SK-MEL-5 (cell line): Measurements from ENCODE around the gene MRGPRX2. TPM values are rescaled to one million over a fixed set of nuclear protein-coding genes. Genes with fewer than 3 reads are reported as not detected.

Experiments
- DNase-seq: peaks from one replicate; pipeline ENCODE4 v3.0.0-alpha.2; 2016; ENCODE audit warnings: low read depth, low spot score
- in situ Hi-C: cut with HindIII; loops from 2 replicates; pipeline ENCODE4 v1.10.0; 2016; ENCODE audit warnings: low sequenced_read_pairs, high pct_unique_total_duplicates, low pct_unique_long_range_greater_than_20kb
- total RNA-seq: library from RNA; depleted of rRNA; stranded (reverse); fragments of >200 nt; shearing (Covaris generic); gene quantifications from 2 replicates; pipeline ENCODE4 v1.2.3, GENCODE V29; 2014

MRGPRX2 gene
- total RNA-seq, 1 experiment from 2014 or later = not detected

DNA sequence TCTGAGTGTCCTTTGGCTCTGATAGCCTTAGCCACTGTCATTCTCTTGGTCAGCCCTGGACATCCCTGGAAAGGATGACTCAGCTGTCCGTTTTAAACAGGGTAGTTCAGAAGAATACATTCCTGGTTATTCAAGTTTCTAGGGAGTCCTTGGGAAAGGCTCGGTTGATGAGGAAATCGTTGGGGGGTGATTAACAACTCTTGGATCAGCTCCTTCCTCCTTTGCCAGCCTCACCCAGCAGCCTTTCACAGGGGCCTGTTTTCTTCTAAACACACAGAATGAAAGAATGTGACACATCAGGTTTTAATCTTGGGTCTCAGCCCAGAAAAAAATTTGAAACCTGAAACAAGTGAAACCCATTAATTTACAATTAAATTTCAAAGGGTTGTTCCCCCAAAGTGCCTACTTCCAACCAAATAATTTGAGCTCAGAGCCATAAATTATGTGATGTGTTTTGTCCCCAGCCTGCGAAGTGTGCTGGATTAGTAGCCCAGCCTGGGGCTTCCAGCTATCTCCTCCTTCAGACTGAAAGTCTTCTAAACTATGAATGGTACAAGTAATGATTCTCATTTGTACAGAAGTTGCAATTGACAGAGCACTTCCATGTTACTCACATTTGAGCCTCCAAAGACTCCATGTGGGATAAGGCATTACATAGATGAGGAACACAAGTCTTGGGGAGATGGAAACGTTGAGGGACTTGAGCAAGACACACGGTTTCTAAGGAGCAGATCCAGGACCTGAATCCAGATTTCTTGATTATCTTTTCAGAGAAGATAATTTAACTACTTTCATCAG is 19.3 kb upstream of the MRGPRX2 start:
- in situ Hi-C loops = no loop called here
- DNase-seq = no peak

DNA sequence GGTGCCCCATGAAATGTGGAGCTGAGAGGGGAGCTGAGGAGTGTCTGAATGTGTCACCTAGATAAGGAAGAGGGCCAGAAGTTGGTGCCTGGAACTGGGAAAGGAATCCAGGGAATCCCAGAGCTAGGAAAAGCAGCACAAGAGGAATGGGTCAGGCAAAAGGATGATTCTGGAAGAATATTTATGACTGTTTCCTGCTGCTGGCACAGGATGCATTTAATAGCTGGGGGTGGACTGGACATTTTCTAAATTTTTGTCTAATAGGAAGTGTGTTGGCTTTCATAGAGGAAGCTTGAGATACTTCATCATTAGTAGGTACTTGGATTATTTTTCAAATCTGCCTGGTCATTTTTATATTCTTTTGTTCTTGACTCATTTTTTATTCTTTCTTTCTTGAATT is 17.4 kb upstream of the MRGPRX2 start:
- in situ Hi-C loops = no loop called here
- no peak for DNase-seq

DNA sequence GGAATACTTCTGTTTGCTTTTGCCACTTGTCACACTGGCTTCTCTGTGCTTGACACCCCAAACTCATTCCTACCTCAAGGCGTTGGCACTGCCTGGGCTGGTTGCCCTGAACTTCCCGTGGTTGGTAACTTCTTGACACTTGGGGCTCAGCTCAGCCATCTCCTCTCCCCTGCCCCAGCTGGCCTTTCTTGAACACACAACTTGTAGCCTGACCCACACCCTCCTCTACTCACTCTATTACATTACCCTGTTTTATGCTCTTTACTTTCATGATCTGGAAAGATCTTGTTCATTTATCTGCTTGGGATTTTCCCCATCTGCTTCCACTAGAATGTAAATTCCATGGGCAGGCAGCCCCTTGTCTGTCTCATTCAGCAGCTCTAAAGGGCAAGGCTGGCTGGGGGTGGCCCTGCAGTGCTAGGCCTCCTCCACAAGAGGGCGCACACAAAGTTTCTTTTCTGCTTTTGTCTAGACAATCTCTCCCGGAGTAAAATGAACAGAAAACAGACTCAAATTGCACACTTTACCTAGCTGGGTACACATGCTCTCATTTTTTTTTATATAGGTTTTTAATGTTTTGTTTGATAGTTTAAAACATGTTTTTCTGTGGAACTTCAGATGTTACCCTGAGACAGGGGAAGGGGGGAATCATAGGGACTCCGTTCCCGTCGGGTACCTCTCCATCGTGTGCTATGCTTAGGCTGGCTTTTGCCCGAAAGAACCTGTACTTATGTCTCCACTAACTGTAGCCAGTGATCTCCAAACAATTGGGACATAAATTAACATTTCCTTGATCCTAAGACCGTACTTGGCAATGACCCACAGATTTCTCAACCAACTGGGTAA is 16.4 kb upstream of the MRGPRX2 start:
- peak; percentile 59 for DNase-seq
- in situ Hi-C loops = no loop called here

DNA sequence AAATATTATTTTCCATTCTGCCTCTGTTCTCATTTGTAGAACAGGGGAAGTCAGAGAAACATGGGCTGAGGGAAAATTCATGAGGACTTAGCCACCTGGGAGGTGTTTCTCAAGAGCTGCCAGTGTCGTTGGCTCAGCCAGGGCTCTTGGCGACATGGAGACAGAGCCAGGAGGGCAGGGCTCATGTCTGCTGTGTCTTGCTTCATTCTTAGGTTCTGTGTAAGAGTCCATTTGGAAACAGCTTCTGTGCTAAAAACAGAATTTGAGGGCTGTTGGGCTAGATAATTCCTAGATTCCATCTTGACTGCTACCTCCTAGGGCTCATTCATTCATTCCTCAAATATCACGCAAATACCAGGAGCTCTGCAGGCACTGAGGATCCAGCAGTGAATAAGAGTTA is 15.1 kb upstream of the MRGPRX2 start:
- in situ Hi-C loops = no loop called here
- DNase-seq = no peak

DNA sequence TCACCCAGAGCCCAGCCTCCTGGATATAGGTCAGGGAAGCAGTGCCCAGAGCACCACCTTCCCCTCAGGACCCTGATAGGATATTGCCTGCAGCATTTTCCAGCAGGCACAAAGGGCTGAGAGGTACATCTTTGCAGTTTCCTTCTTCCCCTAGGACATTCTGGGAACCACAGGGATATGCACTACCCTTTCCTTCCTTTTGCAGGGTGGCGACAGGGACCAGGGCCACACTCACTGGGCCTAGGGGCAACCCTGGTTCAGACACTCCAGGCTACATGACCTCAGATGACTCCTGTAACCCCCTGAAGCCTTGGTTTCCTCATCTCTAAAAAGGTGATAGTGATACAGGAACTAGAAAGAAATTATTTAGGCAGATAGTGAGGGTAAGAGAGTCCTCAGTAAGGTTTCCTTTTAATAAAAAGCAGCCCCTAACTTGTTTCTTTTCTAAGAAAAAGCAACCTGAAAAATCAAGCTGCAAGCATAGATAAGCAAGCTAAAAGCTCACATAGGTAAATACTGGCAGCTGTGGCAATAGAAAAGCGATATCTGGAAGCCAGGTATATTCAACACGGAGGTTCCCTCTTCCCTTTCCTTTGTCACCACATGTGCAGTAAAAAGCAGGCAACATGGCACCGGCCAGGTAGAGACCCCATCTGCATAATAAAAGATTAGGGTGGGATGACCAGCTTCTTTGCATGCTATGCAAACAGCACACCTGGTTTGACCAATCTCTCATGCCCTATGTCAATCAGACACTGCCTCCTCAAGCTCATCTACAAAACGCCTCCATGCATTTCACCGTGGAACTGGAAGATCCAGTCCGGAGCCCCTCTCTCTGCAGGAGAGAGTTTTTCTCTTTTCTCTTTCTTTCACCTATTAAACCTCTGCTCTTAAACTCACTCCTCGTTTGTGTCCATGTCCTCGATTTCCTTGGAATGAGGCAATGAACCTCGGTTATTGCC is 13.2 kb upstream of the MRGPRX2 start:
- in situ Hi-C loops = no loop called here
- DNase-seq = no peak

DNA sequence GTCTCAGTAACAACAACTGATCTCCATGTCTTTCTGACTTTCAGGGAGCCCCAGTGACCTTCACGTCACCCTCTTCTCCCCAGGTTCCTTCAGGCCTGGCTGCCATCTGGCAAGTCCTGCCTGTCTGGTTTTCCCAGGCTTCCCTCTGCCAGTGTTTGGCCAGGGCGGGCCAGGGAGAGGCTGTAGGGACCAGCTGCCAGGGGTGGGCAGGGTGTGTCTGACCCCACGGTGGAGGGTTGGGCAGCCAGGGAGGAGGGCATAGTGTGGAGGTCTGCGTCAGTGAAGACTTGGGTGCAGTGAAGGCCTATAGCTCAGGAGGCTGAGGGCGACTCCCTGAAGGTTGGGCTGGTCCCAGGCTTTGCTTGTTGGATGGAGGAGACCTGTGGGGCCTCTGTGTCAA is 11.9 kb upstream of the MRGPRX2 start:
- in situ Hi-C loops = no loop called here
- DNase-seq = no peak

DNA sequence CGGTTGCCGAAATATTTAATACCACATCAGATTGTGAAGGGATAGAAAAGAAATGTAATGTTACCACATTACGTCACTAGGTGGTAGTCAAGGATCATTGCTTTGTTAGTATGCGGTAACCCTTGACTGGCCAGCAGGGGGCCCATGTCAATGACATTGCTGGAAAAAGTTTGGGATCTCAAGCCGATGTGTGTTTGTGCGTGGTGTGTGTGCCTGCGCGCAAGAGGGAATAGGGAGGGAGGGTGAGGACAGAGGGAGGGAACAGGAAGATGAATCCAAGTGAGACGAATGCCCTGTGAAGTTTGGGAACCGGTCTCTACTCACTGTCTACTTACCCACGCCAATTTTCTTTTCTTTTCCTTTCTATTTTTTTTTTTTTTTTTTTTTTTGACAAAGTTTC is 10.7 kb upstream of the MRGPRX2 start:
- in situ Hi-C loops = no loop called here
- peak; percentile 93 for DNase-seq

DNA sequence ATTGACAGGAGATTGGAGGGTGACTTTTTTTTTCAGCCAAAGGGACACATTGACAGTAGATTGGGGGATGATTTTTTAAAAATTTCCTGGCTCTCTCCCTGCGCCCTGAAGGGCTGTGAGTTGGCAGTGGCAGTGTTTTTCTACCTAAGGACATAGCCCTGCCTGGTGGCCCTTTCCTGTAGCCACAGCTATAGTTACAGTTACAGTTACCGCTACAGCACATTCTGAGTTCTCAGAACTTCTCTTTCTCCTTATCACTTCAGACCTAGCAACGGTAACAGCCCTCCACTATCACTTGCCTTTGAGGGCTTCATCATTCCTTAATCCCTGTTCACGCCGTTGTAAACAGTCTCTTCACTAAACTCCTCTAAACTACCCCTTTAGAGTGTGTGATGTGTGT is 684 bp downstream of the MRGPRX2 start:
- DNase-seq = no peak
- in situ Hi-C loops = no loop called here

DNA sequence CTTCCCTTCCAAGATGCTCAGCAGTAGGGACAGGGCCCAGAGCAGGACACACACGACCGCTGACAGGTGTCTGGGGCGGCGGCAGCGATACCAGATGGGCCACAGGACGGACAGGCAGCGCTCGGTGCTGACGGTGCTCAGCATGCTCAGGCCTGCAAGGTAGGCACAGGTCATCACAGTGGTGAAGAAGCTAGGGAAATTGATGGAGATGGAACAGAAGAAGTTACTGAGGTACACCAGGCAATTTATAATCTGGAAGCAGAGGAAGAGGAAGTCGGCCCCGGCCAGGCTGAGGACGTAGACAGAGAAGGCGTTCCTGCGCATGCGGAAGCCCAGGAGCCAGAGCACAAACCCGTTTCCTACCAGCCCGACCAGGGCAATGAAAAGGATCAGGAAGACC is 4.6 kb downstream of the MRGPRX2 start:
- in situ Hi-C loops = no loop called here

DNA sequence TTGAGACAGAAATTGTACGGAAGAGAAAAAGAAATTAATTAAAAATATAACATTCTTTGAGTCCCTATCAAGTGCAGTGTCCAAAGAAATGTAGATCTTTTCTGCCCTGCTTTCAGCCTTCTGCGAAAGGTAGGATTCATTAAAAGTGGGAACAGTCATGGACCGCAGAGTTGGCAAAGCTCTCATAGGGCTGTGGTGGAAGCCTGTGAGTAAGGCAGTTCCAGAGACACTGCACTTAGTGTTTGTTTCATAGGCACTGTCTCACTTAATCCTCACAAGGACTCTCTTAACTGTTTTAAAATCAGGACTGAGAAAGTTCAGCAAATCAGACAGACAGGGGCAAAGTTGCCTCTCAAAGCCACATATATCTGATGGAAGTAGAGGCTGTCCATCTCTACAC is 5.5 kb downstream of the MRGPRX2 start:
- DNase-seq = no peak
- in situ Hi-C loops = no loop called here

More for the DNA sequence above, 4.6 kb downstream of the MRGPRX2 start:
- DNase-seq = no peak

DNA sequence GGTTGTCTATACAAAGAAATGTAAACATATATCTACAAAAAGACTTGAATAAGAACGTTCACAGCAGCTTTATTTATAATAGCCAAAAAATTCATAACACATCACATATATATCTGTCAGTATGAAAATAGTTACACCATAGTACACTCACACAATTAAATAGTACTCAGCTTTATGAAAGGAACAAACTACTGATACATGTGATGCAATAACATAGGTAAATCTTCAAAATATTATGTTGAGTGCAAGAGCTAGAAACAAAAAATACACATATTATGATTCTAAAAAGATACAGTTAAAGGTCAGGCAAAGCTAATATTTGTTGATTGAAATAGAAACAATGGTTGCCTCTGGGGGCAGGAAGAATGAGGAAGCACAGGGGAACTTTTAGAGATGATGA is 6.6 kb downstream of the MRGPRX2 start:
- DNase-seq = no peak
- in situ Hi-C loops = no loop called here

DNA sequence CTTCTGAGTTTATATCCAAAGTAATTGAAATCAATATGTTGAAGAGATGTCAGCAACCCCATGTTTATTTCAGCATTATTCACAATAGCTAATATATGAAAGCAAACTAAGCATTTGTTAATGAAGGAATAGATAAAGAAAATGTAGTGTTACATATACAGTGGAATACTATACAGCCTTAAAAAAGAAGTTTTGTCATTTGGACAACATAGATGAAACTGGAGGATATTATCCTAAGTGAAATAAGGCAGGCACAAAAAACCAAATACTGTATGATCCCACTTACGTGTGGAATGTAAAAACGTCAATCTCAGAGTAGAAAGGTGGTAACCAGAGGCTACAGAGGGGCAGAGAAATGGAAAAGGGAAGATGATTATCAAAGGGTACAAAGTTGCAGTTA is 10.2 kb downstream of the MRGPRX2 start:
- no peak for DNase-seq
- in situ Hi-C loops = no loop called here

DNA sequence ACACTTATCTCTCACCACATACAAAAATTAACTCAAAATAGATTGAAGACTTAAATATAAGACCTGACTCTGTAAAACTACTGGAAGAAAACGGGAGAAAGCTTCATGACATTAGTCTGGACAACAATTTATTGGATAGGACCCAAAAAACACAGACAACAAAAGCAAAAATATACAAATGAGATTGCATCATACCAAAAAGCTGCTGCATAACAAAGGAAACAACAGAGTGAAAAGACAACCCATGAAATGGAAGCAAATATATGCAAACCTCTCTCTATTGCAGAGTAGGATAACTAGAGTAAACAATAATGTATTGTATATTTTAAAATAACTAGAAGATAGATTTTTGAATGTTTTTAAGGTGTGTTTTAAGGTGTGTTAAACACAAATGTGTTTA is 11.2 kb downstream of the MRGPRX2 start:
- in situ Hi-C loops = no loop called here
- no peak for DNase-seq

DNA sequence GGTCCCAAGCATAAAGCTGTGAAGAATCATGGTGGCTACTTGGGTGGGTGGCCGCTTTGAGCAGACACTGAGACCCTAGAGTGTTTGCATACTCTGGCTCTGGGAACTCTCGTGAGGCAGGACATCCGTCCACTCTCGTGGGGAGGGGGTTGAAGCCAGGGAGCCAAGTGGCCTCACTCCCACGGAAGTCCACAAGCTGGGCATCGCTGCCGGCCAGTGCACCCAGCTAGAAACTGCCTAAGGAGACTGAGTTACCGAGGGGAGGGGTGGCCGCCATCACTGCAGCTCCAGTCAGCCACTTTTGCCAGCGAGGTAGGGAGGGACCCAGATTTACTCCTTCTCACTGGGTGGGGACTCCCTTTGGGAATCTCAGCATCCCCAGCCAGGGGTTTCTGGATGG is 20.5 kb downstream of the MRGPRX2 start:
- in situ Hi-C loops = no loop called here
- no peak for DNase-seq

DNA sequence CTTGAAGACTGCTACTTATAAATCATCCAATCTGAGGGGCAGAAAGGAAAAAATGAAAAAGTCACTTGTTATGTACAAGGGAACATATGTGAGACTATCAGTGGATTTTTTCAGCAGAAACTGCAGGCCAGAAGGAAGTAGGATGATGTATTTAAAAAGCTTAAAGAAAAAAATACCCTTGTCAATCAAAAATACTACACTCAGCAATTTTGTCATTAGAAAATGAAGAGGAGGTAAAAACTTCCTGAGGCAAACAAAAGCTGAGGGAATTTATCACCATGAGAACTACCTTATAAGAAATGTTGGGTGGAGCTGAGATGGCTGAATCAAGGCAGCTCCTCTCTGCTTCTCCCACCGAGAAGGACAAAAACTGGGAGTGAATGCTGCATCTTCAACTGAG is 21.1 kb downstream of the MRGPRX2 start:
- in situ Hi-C loops = no loop called here
- no peak for DNase-seq

DNA sequence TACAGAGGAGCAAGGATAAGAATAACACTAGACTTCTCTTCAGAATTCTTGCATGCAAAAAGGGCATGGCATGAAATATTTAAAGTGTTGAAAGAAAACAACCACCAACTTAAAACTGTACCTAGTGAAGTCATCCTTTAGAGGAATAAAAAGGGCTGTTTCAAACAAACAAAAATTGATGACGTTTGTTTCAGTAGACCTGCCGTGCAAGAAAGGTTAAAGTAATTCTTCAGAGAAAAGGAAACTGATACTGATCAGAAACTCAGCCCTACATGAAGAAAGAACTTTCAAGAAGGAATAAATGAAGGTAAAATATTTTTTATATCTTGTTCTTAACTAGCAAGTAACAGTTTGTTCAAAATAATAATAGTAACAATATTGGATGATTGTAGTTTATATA is 27.5 kb downstream of the MRGPRX2 start:
- no peak for DNase-seq
- in situ Hi-C loops = no loop called here

DNA sequence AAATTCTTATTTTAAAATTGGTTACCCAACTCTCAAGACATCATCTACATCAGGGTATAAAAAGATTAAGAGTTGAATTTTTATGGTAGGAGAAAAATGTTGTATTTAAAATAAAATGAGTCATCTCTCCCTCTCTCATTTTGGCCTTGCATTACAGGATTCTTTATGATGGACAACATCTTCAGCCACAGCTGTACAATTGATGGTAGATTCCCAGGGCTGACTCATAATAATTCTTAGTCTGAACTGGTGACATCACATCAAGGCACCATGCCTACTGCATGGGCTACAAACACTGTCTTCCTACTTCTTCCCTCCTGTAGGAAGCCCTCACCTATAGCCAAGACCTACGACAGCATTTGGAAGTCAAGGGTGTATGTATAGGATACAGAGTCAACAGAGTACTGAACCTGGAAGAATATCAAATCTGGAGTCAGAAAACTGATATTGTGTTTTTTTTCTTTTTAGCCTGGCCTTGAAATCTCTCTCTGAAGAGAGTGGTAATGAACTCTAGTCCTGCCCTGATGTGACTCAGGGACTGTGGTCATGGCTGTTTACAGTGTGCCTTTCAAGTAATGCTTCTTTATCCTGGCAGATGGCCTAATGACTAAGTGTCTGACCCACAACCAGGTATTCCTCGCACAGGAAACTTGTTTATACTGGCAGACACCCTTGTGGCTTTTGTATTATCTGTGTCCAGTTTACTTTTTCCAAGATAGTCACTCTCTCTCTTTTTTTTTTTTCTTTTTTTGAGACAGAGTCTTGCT is 32.5 kb downstream of the MRGPRX2 start:
- in situ Hi-C loops = no loop called here
- no peak for DNase-seq
